DOHH2 (cell line): ENCODE results near the gene LRRC46.

Experiments used
- EZH2phosphoT487 ChIP-seq: fragments of 200-600 bp; sonication (generic); IDR thresholded peaks from 2 replicates; pipeline ENCODE4 v1.6.1; 2017; ENCODE audit warnings: borderline replicate concordance, mild to moderate bottlenecking, antibody characterized with exemption, low read length, moderate library complexity, mixed read lengths
- TF ChIP-seq, protein P1 (sequence below): fragments of 200-600 bp; sonication (generic); IDR thresholded peaks from one replicate; pipeline ENCODE4 v1.5.1; 2014; ENCODE audit warnings: antibody characterized with exemption, mild to moderate bottlenecking, low read depth, low read length; ENCODE audit not compliant: poor library complexity, severe bottlenecking

DNA sequence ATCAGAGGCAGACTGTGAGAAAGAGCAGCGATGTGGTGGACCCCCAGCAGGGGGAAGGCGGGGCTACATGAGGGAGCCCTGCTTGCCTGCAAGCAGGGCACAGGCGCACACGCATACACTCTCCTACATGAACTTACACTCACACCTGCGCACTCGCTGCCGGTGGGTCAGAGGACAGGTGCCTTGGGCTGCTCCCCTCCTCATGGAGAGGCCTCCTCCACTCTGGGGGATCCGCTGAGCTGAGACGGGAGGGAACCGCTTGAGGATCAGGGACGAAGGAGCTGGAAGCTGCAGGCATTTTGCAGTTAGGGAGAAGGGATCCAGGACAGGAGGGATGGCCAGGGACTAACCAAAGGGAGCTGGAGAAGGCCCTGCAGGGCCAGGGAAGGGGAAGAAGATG lies 24.0 kb upstream of the LRRC46 start:
- TF ChIP-seq, protein P1, sequence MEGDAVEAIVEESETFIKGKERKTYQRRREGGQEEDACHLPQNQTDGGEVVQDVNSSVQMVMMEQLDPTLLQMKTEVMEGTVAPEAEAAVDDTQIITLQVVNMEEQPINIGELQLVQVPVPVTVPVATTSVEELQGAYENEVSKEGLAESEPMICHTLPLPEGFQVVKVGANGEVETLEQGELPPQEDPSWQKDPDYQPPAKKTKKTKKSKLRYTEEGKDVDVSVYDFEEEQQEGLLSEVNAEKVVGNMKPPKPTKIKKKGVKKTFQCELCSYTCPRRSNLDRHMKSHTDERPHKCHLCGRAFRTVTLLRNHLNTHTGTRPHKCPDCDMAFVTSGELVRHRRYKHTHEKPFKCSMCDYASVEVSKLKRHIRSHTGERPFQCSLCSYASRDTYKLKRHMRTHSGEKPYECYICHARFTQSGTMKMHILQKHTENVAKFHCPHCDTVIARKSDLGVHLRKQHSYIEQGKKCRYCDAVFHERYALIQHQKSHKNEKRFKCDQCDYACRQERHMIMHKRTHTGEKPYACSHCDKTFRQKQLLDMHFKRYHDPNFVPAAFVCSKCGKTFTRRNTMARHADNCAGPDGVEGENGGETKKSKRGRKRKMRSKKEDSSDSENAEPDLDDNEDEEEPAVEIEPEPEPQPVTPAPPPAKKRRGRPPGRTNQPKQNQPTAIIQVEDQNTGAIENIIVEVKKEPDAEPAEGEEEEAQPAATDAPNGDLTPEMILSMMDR = no peak
- no peak for TF ChIP-seq EZH2phosphoT487
